ENCODE results near the gene EFNA5.

Gene EFNA5

DNA sequence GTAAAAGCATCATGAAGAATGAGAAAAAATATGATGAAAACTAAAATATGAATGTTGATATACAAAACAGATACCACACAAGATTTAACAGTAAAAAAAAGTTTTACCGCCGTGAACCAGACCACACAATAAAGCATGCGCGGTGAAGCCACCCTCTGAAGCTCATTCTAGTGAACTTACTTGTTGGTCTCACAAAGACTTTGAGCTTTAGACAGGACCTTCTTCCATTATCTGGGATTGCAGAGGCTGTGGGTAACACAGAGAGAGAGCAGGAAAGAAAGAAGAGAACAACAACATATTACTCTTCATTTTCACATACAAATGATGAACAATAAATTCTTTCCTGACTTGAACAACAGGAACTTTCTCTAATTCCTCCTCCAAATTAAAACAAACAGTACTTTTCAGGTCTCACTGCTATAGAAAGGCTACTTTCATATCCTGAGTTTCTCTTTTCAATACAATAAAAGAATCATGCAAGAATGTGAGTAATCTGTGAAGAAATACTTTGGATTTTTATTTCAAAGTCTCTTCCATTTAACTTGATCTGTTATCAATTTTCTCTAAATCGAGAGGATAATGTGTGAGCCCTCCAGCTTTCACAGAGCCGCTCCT lies 283.1 kb downstream of the EFNA5 start:
- DNase-seq: no peak

DNA sequence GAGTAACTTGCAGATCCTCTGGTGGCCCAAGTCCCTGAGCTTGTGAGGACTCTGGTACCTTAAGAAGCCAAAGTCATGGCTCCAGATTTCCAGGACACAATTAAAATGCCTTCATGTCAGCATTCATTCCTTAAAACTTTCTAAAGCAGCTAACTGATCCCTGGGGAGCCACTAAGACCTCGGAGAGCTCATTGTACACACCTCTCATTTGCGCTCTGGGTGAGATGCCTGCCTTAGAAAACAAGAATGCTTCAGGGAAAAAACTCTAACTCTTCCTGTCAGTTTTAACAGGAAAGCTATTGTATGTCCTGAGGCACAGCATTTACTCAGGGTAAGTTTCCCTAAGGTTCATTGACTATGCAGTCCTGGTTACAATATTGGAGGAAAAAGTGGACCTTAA lies 285.0 kb downstream of the EFNA5 start:
- no peak for DNase-seq

- DNase-seq: no peak
Observed at GRCh38 chr5:107384256-107384655, 286.5 kb downstream of the EFNA5 start.

GRCh38 chr5:107383414-107383813 lies 287.3 kb downstream of the EFNA5 start:
- DNase-seq: no peak

DNA sequence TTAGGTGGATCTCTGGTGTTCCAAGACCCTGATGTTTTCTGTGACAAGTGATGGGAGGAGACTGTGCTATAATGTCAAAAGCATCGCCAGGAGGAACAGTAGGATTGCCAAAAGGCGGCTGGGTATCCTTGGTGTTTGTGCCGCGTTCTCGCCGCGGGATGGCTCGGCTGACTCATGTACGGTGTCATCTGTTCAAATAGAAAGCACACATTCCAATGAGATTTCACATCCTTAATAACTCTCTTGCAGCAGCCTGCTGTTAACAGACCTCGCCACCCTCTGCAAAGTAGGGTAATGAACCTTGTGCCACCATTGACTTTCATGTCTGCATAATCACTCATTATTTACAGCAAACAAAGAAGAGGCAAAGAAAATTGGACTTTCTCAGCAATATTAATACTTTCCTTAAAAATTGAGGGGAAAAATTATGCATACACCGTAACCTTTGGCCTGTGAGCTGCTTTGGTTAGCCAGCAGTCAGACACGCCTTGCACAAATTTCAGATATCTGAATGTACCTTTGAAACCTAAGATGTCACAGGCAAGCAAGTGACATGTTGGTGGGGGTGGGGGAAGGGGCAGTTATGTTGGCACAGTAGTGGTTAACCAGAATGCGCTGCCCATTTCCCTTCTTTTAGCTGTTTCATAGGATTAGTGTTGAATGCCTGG lies 289.4 kb downstream of the EFNA5 start:
- no peak for DNase-seq

GRCh38 chr5:107380654-107381053 lies 290.1 kb downstream of the EFNA5 start:
- no peak for DNase-seq

- no peak for DNase-seq
Observed at GRCh38 chr5:107378218-107378899, 292.4 kb downstream of the EFNA5 start.

- DNase-seq: no peak
Observed at GRCh38 chr5:107377277-107377609, 293.5 kb downstream of the EFNA5 start.

DNA sequence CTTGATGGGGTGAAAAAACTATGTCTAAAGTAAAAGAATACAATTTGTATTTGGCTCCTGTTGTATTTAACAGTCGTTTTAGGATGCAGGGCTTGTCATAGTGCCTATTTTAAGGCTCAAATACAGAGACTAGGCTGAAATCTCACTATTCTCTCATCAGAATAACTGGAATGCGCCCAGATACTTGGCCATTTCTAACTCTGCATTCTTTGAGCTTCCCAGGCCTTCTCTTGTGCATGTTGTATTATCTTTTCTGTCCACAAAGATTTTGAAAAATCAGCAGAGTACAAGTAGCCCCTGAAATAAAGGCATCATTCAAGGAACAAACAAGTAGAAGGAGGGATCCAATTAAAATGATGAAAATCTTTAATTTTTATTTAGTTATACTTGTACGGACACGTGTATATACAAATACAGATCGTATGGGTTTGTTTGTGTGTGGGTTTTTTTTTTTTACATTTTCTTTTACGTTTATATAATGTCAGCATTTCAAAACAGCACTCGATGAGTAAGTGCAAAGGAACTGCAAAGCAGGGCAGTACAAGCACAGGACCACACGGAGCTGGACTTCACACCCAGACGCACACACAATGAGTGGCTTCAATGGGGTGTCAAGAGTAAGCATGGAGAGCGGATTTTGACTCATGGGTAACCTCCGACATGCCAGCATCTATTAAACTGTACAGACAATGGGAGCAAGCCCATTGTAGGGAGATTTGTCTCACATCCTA lies 294.0 kb downstream of the EFNA5 start:
- no peak for DNase-seq

DNA sequence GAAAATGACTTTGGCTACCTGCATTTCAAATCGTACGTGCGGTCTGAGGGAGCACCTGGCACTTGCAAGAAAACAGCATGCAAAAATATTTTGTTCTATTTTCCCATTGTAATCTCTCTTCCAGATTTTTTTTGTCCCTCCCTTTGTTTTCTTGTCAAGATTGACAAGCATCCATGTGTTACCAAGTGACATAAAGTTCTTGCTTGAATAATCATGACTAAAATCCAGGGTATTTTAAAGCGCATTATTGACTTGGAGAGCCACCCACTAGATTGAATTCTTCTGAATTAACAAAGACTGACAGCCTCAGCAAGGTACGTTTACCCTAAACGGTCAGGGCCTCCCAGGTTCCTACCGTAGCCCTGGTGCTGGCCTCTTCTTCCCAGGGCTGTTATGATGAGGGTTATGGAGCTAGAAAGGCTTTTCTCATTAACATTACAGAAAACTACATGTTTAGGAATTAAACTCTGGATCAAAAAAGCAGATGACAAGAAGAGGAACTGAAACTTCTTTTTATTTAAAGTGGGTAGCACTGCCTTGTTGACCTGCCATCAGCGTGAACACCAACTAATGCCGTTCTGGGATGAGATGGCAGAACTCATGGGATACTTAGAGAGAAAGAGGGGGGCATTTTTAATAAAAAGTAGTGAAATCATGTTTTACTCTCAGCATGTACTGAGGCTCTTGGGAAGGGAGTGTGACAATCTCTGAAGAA lies 297.0 kb downstream of the EFNA5 start:
- DNase-seq: no peak

GRCh38 chr5:107372723-107373450 lies 297.9 kb downstream of the EFNA5 start:
- DNase-seq: no peak

- no peak for DNase-seq
Observed at GRCh38 chr5:107370396-107370968, 300.3 kb downstream of the EFNA5 start.

GRCh38 chr5:107369622-107370021 lies 301.1 kb downstream of the EFNA5 start:
- no peak for DNase-seq

DNA sequence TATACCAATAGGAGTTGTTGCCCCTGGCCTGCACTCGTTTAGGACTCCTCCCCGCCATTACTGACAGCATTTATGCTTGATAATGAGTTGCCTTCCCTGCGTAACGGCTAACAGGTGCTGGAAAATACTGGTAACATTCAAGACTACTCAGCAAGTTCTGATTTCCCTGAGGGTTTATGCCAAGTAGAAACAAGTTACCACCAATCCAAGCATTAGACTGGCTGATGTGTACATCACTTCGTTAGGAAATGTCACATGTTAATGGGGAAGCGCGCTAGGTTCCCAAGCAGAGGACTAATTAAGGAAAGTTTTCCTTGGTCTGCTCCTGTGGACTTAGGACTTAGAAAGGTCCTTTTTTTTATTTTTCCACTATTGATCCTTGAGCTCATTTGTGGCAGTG lies 302.1 kb downstream of the EFNA5 start:
- no peak for DNase-seq

DNA sequence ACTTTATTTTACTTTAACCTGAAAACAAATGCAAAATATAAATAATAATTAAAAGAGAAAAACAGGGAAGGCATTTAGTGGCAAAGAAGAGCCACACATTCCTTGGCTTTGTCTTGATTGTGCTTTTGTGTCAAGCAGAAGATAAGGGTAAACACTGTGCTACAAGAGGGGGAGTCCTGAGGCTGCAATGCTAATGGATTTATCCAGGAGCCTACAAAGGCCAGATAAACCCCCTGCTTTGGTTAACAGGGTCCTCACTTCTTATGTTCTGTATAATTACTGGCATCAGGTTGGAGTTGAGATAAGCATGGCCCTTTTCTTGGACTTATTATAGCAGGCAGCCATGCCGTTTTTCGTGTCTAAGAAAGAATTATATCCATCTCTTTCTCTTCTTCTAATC lies 302.8 kb downstream of the EFNA5 start:
- DNase-seq: no peak

- DNase-seq: no peak
Observed at GRCh38 chr5:107367480-107367879, 303.3 kb downstream of the EFNA5 start.

GRCh38 chr5:107365320-107366109 lies 305.2 kb downstream of the EFNA5 start:
- no peak for DNase-seq

- DNase-seq: no peak
Observed at GRCh38 chr5:107364443-107365319, 306.1 kb downstream of the EFNA5 start.

GRCh38 chr5:107363768-107364167 lies 307.0 kb downstream of the EFNA5 start:
- no peak for DNase-seq

DNA sequence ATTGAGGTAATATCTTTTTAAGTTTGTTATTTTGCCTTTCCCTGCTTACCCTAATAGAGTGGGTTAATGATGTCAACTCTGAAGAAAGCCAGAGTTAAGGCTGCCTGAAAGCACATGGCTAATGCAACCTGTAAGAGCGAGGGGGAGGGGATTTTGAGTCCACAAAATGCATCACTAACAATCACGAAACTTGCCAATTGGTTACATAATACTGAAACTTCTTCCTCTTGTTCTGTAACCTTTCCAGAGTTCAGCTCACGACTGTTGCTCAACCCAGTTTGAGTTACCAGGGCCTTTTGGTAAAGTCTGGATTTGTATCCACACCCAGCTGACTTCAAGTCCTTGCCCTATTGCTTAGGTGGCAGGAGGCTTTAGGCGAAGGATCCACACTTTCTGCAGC lies 308.8 kb downstream of the EFNA5 start:
- DNase-seq: no peak

Measured in central memory CD4-positive, alpha-beta T cell (primary cell).